Glomerular endothelial cell (primary cell): ENCODE measurements around the gene LRRC8B. TPM values are rescaled to one million over a fixed set of nuclear protein-coding genes. Genes with fewer than 3 reads are reported as not detected.
A peak's percentile ranks its signal among the peaks of the same experiment; 100 is the strongest.
"Not testable (repeated sequence)": the region's sequence is repeated elsewhere in the genome, so short reads cannot be mapped to it uniquely, and the experiment has no call there.

Source experiments
- DNase-seq: peaks from one replicate; pipeline ENCODE4 v3.0.0-alpha.2; 2011; ENCODE audit warnings: low read depth, low spot score; ENCODE audit errors: extremely low read depth
- total RNA-seq: library from RNA; depleted of rRNA; stranded (reverse); fragments of >200 nt; gene quantifications from 2 replicates; pipeline ENCODE4 v1.2.3, GENCODE V29; 2015

LRRC8B gene
- total RNA-seq = 18.1 and 33.4 TPM in 2 replicates

DNA sequence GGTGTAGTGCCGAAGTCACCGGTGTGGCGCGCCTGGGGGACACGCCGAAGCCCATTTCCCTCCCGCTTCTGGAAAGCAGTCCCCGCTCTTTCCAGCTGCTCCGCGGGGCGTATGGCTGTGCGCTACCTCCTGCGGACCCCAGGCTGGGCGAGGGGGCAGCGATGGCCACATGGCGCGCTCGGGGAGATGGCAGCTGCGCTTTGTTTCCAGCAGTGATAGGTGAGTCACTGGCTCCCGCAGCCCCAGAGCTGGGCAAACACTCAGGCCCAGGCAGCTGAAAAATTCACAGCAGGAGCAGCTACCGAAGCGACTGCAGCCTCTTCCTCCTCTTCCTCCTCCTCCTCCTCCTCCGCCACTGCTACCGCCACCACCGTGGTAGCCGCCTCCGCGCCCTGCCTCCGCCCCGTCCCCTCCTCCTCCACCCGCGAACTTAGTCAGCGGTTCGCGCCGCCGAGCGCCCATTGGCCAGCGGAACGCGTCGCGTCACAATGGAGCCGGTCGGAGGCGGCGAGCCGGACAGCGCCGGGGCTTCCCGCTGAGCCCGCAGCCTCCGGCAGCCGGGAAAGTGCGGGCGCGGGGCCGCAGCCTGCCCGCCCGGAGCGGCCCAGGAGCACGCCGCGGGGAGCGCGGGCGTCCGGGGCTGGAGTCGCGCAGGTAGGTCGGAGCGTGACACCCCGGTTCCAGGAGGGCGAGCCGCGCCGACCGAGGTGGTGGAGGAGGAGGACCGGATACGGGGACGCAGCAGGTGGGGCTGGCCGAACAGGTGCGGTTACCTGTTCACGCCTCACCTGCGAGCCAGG, at the start of gene LRRC8B:
TSS of gene LRRC8B (plus strand) at position 461 of the 800 bp plus-strand sequence. CDS start 57,822 bp downstream, outside the sequence.
- DNase-seq = no peak

DNA sequence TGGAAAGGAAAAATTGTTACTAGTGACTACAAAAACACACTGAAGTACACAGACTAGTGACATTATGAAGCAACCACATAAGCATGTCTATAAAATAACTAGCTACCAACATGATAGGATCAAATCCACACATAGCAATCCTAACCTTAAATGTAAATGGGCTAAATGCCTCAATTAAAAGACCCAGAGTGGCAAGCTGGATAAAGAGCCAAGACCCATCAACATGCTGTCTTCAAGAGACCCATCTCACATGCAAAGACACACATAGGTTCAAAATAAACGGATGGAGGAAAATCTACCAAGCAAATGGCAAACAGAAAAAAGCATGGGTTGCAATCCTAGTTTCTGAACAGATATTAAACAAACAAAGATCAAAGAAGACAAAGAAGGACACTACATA, 49.4 kb upstream of the LRRC8B start:
- no peak for DNase-seq

DNA sequence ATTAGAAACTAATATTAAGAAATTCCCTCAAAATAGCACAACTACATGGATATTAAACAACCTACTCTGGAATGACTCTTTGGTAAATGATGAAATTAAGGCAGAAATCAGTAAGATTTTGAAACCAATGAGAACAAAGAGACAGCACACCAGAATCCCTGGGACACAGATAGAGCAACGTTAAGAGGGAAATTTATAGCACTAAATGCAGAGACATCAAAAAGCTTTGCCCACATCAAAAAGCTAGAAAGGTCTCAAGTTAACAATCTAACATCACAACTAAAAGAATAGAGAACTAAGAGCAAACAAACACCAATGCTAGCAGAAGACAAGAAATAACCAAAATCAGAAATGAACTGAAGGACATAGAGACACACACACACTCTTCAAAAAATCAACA, 48.6 kb upstream of the LRRC8B start:
- no peak for DNase-seq

DNA sequence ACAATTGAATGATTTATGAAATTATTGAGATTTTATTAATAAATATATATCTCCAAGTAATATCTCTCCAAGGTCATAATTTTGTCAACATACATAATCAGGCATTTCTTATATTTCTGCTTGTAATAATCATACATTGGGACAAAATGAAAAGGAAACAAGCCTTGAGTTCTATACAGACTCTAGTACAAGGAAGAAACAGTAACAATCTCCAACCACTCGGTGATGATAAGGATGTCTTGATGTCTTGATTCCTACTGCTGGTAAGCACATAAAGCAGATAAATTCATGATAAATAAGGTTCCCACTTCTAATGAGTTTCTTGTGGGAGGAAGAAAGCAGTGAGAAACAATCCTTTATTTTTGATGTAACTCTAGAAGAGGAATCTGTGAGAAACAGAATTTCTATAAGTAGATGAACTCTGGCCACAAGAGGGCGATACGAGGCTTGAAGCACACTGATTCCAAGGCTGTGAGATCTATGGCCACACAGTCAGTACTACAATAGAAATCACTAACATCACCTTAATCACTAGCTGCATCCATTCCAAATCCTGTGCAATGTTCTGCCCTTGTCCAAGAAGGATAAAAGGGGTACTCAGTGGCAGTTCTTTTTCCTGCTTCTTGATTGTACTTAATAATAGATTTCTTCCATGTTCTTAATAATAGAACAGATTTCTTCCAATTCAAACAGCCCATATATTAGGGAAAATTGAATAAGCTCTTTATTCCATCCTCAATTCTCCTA, 41.4 kb upstream of the LRRC8B start:
- DNase-seq = peak; percentile 84

DNA sequence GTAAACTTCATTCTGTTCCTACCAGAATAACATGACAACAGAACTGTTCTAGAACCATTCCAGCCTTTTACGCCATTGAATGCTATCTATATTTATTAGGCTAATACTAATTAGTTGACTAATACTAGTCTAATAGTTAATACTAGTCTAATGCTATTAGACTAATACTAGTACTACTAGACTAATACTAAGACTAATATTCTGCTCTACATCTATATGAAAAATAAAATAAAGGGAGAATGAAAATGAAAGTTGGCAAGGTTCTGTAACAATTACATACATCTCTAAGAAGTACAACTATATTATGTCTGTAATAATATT, 40.9 kb upstream of the LRRC8B start:
- no peak for DNase-seq

DNA sequence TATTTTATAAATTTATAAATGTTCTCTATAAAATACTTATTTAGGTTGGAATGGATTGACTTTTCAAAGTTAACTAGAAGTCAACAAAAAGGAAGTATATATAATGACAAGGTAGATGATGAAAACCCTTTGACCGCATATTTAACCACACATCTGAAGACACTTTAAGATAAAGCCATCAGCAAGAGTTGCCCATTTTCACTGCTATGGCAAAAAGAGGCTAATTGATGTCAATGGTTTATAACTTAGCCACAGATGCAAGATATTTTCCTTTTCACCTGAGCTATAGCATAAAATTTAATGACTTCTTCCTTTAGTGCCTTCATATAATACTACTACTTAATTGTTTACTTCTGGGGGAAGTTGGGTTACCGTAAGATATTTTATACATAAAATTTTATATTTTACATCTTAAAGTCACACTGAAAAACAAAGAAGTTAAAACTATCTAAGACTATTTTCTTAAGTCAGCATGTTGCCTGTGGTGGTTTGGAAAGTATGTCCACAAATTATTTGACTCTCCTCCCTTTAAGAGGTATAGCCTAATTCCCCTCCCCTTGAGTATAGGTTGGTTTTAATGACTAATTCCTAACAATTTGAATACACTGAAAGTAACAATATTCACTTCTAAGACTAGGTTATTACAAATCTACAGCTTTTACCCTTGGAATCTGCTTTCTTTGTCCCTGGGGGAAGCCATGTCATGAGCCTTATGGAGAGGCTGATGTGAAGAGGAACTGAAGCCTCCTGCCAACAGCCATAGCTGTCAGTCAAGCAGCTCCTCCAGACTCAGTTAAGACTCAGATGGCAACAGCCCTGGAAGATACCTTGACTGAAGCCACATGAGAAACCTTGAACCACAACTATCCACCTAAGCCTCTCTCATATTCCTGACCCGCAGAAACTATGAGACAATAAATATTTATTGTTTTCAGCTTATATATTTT, 40.3 kb upstream of the LRRC8B start:
- DNase-seq = no peak

DNA sequence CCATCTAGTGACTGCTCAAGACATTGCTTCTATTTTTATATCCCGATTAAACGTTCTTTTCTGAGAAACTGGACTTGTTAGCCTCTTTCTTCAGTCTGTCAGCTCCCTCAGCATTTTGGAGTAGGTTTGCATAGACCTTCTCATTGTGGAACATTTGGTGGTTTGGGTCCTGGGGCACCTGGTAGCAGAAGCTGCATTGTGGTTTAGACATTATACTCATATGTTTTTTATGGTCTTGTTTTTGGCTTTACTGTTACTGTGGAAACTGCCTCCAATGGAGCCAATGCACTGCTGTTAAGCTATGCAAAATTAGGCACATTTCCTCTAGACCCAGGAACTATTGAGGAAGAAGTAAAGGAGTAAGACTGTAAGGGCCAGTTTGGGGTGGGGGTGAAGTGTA, 36.7 kb upstream of the LRRC8B start:
- DNase-seq = no peak

DNA sequence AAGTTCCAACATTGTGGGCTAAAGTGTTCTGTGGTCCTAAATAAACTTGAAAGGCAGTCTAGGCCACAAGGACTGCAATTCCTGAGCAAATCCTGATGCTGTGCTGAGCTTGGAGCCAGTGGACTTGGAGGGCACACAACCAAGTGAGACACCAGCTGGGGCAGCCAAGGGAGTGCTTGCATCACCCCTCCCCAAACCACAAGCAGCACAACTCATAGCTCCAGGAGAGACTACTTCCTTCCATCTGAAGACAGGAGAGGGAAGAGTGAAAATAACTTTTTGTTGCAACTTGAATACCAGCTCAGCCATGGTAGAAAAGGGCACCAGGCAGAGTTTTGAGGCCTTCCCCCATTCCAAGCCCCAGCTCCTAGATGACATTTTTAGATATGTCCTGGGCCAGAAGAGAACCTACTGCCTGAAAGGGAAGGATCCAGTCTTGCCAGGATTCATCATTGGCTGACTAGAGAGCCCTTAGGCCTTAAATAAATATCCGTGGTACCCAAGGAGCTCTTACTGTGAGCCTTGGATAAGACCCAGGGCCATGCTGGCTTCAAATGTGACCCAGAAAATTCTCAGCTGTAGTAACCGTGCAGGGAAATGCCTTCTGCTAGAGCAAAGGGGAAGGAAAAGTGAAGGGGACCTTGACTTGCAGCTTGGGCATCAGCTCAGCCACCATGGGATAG, 35.4 kb upstream of the LRRC8B start:
- DNase-seq = no peak

DNA sequence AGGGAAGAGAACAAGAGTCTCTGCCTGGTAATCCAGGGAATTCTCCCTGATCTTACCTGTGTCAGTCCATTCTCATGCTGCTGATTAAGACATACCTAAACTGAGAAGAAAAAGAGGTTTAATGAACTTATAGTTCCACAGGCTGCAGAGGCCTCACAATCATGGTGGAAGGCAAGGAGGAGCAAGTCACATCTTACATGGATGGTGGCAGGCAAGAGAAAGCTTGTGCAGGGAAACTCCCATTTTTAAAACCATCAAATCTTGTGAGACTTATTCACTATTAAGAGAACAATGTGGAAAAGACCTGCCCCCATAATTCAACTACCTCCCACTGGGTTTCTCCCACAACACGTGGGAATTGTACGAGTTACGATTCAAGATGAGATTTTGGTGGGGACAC, 34.2 kb upstream of the LRRC8B start:
- no peak for DNase-seq

DNA sequence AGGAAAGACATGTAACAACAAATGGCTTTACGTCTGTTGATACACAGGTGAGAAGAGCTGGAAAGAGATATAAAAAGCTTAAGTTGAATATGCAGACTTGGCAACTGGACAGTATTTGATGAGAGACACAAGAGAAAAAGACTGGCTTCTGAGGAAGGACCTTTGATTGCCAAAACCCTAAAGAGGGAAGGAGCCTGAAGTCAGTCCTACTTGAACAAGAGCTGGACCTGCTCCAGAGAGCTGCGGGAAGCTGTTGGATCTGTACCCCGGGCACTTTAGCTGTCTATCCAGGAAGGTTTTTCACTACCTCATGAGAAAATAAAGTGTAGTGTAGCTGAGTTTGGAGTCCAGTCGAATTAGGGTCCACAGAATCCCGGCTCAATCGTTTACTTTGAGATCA, 25.3 kb upstream of the LRRC8B start:
- DNase-seq = no peak

DNA sequence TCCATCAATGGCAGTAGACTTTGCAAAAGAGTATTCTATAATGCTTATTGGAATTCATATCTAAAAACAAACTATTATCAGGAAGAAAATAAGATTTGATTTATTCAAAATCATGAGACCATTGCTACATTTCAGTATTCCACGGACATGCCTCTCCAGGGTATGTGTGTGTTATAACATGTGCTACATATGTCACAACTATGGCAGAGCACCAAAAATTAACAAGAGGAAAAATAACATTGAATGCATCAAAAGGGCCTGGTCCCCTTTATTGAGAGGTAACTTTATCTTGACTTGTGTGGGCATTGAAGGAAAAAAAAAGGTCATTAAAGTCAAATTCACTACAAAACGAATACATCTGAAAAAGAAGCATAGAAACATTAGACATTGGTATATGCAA, 22.6 kb upstream of the LRRC8B start:
- DNase-seq = no peak

DNA sequence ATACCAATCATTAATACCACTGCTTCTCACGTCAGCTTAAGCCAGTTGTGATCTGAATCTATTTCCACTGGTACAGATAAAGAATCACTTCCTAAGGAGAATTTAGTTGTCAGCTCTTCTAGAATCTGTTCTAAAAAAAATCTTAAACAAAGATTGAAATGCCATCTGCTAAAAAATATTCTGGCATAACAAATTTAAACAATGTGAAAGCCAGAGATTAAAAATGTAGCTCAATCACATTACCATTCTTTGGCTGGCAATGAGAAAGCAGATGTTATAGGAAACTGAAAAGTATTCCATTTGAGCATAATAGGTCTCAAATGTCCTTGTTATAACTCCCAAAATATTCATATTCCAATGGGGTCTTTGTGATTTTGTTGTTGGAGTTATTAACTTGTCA, 21.7 kb upstream of the LRRC8B start:
- DNase-seq = no peak

DNA sequence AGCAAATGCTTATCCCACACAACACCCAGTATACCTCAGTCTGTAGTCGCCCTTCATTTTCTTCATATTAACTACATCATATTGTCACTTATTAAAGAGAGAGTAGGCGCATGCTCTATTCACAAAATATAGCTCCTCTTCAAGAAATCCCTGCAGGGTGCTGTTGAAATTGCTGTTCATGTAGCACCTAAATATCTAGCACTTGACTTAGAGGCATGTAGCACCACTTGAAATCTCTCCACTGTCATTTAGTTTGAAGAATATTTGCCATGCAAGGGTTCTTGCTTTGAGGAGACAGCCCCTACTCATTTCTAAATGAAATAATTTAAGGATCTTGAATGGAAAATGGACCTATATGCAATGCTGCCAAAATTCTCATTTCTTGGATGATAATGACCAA, 20.9 kb upstream of the LRRC8B start:
- DNase-seq = no peak

DNA sequence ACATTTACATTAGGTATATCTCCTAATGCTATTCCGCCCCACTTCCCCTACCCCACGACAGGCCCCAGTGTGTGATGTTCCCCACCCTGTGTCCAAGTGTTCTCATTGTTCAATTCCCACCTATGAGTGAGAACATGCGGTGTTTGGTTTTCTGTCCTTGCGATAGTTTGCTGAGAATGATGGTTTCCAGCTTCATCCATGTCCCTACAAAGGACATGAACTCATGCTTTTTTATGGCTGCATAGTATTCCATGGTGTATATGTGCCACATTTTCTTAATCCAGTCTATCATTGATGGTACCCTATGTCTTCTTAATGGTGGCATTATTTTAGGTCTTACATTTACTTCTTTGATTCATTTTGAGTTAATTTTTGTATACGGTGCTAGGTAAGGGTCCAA, 14.6 kb upstream of the LRRC8B start:
- not testable (repeated sequence) for DNase-seq

DNA sequence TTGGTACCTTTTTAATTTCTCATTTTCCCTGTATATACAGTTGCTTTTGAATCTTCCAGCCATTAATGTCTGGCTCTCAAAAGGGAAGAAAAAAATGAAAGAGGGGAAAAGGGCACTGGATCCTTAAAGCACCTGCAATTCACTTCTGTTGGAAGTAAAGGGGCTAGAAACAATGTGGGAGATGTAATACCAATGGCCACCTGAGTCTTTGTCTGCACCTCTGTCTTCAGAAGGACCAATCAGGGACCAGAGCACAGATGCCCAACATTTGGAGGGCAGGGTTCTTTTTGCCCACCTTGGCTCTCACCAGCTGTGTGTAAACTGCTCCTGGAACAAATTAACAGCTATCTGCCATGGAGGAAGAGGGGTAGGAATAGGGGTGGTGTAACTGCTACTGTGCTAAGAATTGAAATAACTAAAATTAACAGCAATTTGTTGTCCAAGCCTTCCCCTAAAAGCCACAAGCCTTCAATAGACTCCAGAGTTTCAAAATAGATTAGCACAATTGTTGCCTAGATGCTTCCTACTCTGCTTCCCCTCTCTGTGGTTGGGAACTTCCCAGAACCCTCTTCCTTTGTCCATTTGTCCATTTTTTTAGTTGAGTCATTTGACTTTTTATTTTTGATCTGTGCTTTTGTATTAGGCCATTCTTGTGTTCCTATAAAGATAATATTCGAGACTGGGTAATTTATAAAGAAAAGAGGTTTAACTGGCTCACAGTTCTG, 11.5 kb upstream of the LRRC8B start:
- no peak for DNase-seq

DNA sequence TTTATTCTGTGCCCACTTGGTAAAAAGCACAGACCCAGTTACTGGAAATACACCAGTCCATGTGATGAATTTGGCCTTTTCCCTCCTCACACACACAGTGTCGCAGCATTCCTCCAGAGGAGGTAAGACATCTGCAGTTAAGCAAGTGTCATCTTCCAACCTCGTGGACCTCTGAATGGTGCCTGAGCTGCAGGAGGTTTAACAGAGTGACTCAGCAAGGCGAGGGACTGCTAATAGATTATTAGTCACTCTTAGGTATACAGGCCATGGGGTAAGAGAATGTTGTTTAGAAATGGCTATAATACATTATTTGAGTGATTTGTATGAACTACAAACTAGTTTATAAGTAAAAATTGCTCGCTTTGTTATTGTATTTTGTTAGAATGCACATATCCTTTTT, 8.6 kb upstream of the LRRC8B start:
- no peak for DNase-seq

DNA sequence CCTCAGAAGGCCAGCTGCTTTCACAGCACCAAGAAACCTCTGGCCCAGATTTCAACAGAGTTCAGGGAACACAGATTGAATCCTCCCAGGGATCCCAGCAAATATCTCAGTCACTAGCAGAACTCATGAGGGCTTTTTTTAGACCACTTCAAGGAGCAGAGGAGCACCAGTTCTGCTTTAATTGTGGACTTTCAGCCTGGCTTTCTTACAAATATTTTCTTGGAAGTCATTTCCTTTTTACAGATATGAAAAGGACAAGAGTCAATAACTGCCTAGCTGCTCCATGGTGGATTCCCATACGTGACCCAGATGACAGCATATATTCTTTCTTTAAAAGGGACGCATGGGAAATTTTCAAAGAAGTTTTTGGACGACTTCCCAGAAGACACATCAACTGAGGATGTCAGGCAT, 6.4 kb upstream of the LRRC8B start:
- DNase-seq = no peak

DNA sequence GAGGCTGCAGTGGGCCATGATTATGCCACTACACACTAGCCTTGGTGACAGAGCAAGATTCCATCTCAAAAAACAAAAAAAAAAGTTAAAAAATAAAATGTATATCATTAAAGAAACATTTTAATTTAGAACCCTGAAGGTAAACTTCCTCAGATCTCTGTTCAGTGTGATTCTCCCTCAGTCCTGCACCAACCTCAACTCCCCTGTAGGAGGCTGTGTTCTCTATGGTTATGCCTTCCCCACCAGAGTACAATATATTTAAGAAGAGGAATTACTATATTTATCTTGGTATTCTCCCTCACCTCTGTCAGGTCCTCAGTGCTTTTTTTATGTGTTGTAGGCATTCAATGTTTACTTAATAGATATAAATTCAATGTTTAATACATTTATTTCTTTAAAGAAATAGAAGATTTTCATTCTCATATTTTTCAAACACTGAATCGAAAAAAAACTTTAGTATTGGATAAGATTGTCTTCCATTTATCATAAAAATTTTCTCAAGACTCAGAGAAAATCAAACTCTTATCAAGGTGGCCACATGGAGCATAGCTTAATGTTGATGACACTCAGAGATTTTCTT, 4.8 kb upstream of the LRRC8B start:
- DNase-seq = no peak

DNA sequence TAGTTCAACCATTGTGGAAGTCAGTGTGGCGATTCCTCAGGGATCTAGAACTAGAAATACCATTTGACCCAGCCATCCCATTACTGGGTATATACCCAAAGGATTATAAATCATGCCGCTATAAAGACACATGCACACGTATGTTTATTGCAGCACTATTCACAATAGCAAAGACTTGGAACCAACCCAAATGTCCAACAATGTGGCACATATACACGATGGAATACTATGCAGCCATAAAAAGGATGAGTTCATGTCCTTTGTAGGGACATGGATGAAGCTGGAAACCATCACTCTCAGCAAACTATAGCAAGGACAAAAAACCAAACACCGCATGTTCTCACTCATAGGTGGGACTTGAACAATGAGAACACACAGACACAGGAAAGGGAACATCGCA, 2.7 kb upstream of the LRRC8B start:
- DNase-seq = not testable (repeated sequence)
